Measurements from ENCODE around the gene ZDHHC3.
"Not testable (repeated sequence)": the region's sequence is repeated elsewhere in the genome, so short reads cannot be mapped to it uniquely, and the experiment has no call there.

The ZDHHC3 gene

DNA sequence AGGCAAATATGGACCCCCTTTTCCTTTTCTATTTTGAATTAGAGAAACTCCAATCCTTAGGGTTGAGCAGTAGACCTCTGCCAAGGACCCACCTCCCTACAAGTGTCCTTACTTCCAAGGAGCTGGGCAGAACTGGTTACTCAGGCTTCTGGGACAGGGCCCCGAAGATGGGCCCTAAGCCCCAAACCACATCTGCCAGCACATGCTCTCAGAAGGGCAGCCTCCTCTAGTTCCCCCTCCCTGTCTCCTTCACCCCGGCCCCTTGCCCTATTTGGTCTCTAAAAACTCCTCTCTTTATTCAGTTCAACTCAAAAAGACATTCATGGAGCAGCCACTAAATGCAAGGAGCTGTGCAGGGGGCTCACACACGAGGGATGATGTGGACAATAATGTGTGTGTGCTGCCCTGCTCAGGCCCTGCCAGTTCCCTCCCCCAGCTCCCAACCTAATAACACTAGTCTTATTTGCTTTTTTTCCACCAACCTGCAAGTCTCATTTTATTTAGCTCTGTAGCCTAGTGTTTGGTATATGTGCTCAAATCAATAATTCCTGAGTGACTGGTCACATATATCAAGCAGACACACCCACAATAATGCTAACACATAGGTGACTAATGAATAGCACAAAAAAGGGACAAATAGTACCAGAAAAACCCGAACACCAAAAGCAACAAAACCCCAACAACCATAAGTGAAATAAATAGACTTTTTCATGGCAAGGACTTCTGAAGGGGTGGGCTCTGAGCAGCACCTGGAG is 12.2 kb downstream of the ZDHHC3 start:
- no peak for DNase-seq (ENCODE audit: low read depth)

DNA sequence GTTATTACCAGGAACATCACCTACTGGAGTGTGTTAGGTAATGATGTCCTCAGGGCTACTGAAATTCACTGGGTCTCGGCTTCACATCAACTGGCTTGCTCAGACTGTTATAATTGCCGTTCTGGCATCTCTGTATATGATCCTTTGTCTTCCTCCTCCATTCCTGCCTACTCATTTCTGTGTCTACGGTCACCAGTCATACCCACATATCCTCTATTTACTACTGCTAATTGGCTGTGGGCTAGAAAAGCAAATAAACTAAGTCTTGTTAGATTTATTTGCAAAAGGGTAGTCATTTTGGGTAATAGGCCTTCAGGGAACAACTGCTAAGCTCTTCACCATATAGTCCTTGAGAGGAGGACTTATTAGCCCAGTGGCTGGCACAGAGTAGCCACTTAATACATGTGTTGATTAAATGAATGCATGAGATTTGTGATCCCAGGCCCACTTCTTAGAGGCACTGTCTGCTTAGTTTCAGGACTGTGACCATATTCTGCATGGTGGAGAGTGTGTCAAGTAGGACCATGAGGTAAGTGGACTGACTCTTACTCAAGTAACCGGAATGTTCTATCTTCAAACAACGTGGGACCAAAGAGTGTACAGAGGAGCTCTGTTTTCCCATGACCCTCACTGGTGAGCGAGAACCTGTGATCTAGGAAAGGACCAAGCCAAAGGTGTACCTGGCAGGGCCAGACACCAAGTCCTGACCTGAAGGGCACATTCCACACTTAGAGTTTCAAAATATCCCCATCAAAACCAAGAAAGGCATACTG is 13.2 kb downstream of the ZDHHC3 start:
- no peak for DNase-seq (ENCODE audit: low read depth)

- DNase-seq (ENCODE audit: low read depth), result no peak
Observed at GRCh38 chr3:44961888-44962287, 14.1 kb downstream of the ZDHHC3 start.

- no peak for DNase-seq (ENCODE audit: low read depth)
Observed at GRCh38 chr3:44960387-44961026, 15.5 kb downstream of the ZDHHC3 start.

DNA sequence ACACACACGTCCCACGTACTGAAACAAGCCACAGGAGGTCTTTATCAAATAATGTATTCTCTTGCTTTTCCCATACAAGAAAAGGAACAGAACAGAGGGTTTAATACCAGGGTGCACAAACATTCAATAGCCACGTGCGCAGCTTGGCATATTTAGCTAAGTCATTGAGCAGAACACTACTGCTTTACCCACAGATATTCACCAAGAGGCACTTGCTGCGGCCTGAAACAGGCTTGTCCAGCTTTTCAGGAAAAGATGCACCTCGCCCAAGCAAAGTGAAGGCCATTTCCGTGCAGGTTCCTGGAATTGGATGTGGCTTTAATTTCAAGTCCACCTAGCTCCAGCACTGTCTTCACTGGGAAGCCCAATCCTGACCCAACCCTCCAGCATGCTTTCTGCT is 17.6 kb downstream of the ZDHHC3 start:
- DNase-seq (ENCODE audit: low read depth), result no peak

DNA sequence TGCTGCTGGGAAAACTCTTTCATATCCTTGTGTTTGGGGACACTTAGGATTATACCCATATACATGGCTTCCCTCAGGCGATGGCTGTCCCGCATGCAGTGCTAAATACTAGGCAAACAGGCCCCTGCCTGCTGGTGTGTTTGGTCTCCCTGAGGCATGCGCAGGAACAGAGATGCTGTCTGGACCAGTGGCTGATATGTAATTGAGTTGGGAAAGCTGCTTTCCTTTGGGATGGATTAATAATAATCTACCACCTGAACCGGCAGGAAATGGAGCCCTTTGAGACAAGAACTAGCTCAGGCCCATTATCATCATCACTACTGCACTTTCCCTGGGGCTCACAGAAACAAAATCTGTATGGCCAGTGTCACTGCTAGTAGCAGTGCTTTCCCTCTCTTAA is 18.0 kb downstream of the ZDHHC3 start:
- no peak for DNase-seq (ENCODE audit: low read depth)

GRCh38 chr3:44955917-44956316 is 20.1 kb downstream of the ZDHHC3 start:
- no peak for DNase-seq (ENCODE audit: low read depth)

DNA sequence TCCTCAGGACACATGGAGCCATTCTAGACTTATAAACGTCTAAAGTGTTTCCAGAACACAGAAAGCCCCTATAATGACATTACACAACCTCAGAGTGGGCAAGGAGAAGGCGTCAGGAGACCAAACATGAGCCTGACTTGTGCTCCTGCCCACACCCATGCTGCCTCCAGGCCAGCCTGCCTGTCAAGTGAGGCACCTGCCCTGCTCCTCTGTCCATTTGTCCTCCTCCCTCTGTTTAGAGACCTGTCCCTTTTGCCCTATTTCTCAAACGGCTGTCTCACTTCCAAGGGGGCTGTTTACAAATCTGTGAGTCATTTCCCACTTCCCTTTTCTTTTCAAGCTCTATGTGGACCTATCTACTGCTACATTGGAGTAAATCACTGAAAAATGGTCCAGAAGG is 21.0 kb downstream of the ZDHHC3 start:
- DNase-seq (ENCODE audit: low read depth), result no peak

GRCh38 chr3:44954304-44954703 is 21.7 kb downstream of the ZDHHC3 start:
- DNase-seq (ENCODE audit: low read depth), result no peak

- no peak for DNase-seq (ENCODE audit: low read depth)
Observed at GRCh38 chr3:44952689-44953088, 23.3 kb downstream of the ZDHHC3 start.

GRCh38 chr3:44950275-44950734 is 25.7 kb downstream of the ZDHHC3 start:
- DNase-seq (ENCODE audit: low read depth), result no peak

DNA sequence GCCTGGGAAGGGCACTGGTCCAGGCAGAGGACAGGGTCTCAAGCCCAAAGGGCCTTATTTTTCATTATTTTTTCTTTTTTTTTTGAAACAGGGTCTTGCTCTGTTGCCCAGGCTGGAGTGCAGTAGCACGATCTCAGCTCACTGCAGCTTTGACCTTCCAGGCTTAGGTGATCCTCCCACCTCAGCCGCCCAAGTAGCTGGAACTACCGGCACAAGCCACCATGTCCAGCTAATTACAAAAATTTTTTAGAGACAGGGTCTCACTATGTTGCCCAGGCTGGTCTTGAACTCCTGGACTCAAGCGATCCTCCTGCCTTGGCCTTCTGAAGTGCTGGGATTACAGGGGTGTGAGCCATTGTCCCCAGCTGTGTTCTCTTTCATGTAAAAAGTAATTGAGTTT is 26.2 kb downstream of the ZDHHC3 start:
- not testable (repeated sequence) for DNase-seq (ENCODE audit: low read depth)

- no peak for DNase-seq (ENCODE audit: low read depth)
Observed at GRCh38 chr3:44948239-44948638, 27.7 kb downstream of the ZDHHC3 start.

- no peak for DNase-seq (ENCODE audit: low read depth)
Observed at GRCh38 chr3:44942202-44942921, 33.6 kb downstream of the ZDHHC3 start.

GRCh38 chr3:44939581-44940036 is 36.4 kb downstream of the ZDHHC3 start:
- no peak for DNase-seq (ENCODE audit: low read depth)

DNA sequence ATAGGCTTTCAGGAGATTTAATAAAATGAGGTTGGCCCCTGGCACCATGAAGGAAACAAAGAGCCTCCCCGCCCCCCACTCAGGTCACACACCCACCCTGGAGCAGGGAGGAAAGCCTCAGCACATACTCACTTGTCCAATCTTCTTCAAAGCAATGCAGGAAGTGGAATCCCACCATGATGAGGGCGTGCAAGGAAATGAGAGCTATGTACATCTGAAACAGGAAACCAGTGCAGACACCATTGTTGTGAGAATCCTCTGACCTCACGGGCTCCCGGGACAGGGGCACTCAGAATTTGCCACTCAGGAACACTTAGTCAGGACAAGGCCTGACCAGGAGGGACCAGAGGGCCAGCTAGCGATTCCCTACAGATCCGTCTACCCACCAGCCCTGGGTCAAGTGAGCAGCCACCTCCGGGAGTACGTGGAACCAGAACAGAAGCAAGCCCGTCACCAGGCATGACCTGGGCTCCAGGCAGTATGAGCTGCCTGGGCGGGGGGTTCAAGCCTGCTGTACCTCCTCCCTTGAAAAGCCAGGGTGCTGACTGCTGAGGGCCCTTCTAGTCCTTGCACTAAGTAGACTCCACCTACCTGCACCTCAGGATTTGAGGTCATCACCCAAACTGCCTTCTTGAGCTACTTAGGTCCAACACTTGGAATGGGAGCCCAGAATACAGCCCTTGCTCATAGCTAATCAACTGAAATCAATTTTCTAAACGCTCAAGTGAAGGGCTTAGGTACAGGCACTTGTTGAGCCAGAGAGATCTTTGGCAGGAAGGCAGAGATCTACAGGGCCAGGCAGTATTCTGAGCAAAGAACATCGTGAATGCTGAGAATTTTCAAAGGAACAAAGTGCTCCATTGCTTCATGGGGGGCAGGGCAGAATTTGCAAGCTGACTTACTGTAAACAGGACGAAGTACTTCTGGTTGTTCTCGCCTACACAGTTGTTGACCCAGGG is 42.7 kb downstream of the ZDHHC3 start:
- DNase-seq (ENCODE audit: low read depth), result no peak

DNA sequence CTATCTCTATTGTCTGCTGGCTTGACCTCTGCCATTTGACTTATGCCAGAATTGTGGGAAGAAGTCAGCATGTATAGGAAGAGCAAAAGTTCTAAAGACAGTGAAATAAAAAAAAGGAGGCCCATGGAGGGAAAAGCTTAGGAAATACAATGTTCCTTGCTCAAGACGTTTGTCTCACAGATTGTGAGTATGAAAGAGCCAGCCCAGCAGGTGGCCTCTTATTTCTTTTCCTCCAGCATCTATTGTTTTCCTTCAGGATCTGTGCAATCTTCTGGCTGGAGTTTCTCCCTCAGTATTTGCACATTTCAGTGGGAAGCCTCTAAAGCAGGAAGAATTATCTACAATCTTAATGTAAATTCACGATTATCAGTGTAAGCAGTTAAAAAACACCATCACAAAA is 43.7 kb downstream of the ZDHHC3 start:
- DNase-seq (ENCODE audit: low read depth), result no peak

- DNase-seq (ENCODE audit: low read depth), result no peak
Observed at GRCh38 chr3:44931791-44932190, 44.2 kb downstream of the ZDHHC3 start.

DNA sequence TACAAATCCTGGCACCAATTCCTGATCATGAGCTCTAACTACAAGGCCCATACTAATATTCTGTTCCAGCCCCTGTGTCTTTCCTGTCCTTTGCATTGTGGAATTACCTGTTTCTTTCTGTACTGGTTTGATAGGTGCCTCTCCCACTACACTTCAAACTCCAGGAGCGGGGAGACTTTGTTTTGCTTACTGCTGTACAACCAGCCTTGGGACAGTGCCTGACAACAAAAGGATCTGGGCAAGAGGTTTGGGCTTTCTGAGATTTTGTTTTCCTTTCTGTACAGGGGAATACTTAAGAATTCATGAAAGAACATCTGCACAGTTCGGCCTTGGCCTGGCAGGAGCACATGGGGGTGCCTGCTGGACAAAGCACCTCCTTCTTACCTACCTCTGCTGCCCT is 45.1 kb downstream of the ZDHHC3 start:
- no peak for DNase-seq (ENCODE audit: low read depth)

DNA sequence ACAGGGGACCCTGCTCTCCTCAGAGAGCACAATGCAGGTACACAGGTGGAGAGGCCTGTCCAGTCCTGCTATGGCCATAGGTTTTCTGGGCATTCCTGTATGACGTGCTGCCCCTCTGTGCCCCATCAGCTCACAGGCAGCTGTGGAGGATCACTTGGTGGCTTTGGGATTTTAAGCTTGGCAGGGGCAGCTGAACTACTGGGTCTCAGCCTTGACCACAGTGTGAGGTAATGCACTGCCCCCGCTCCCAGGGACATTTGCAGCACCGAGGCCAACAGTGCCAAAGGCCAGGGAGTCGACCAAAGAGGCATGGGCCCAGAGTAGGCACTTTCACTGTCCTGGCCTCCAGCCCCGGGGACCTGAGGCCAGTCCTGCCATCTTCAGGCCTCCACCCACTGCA is 46.2 kb downstream of the ZDHHC3 start:
- no peak for DNase-seq (ENCODE audit: low read depth)

GRCh38 chr3:44927371-44927770 is 48.6 kb downstream of the ZDHHC3 start:
- DNase-seq (ENCODE audit: low read depth), result no peak

All from activated T-cell treated with anti-CD3 and anti-CD28 coated beads for 24 hours (primary cell).